H9 (cell line): ENCODE results near the gene FOXG1. TPM values are rescaled to one million over a fixed set of nuclear protein-coding genes. Genes with fewer than 3 reads are reported as not detected.

Experiments
- DNase-seq: peaks from one replicate; pipeline ENCODE4 v3.0.0-alpha.2; 2017
- H2AFZ ChIP-seq: one replicate; pipeline ENCODE4 v1.6.1; 2013; ENCODE audit warnings: mild to moderate bottlenecking, low read length, control low read depth, moderate library complexity
- H2AK5ac ChIP-seq: 2 replicates; pipeline ENCODE4 v1.6.1; 2013; ENCODE audit warnings: low read length, control low read depth, mixed read lengths; ENCODE audit not compliant: insufficient read length
- H2BK120ac ChIP-seq: one replicate; pipeline ENCODE4 v1.6.1; 2013; ENCODE audit warnings: low read depth, mild to moderate bottlenecking, low read length, control low read depth, inconsistent platforms; ENCODE audit not compliant: poor library complexity, severe bottlenecking
- H2BK12ac ChIP-seq: 2 replicates; pipeline ENCODE4 v1.6.1; 2013; ENCODE audit warnings: low read length, control low read depth, mixed read lengths, low read depth; ENCODE audit not compliant: insufficient read length
- H2BK15ac ChIP-seq: 2 replicates; pipeline ENCODE4 v1.6.1; 2013; ENCODE audit warnings: low read depth, low read length, control low read depth
- H2BK20ac ChIP-seq: one replicate; pipeline ENCODE4 v1.6.1; 2013; ENCODE audit warnings: low read depth, mild to moderate bottlenecking, low read length, control low read depth, inconsistent platforms; ENCODE audit not compliant: poor library complexity, severe bottlenecking
- H2BK5ac ChIP-seq: 2 replicates; pipeline ENCODE4 v1.6.1; 2013; ENCODE audit warnings: low read length, control low read depth, mixed read lengths; ENCODE audit not compliant: insufficient read length
- H3K14ac ChIP-seq: 2 replicates; pipeline ENCODE4 v1.6.1; 2013; ENCODE audit warnings: low read length, control low read depth; ENCODE audit not compliant: insufficient read depth
- H3K18ac ChIP-seq: 2 replicates; pipeline ENCODE4 v1.6.1; 2013; ENCODE audit warnings: low read depth, mild to moderate bottlenecking, mixed read lengths, low read length, control low read depth; ENCODE audit not compliant: insufficient read length
- H3K23ac ChIP-seq: 2 replicates; pipeline ENCODE4 v1.6.1; 2013; ENCODE audit warnings: low read length, control low read depth, mixed read lengths, low read depth; ENCODE audit not compliant: insufficient read length
- H3K23me2 ChIP-seq: 2 replicates; pipeline ENCODE4 v1.6.1; 2013; ENCODE audit warnings: low read depth, mild to moderate bottlenecking, mixed read lengths, low read length, control low read depth; ENCODE audit not compliant: insufficient read length, poor library complexity, severe bottlenecking
- H3K27ac ChIP-seq: 2 replicates; pipeline ENCODE4 v1.5.1; 2013; ENCODE audit warnings: low read length, control low read depth, mixed read lengths, low read depth; ENCODE audit not compliant: insufficient read length
- H3K27me3 ChIP-seq: 2 replicates; pipeline ENCODE4 v1.6.1; 2013; ENCODE audit warnings: low read length, control low read depth, inconsistent platforms; ENCODE audit not compliant: insufficient read depth
- H3K4ac ChIP-seq: 2 replicates; pipeline ENCODE4 v1.6.1; 2013; ENCODE audit warnings: low read depth, mild to moderate bottlenecking, control low read depth, inconsistent platforms, low read length, moderate library complexity
- H3K4me1 ChIP-seq: 2 replicates; pipeline ENCODE4 v1.6.1; 2013; ENCODE audit warnings: low read length, control low read depth, inconsistent platforms; ENCODE audit not compliant: insufficient read depth
- H3K4me2 ChIP-seq: 2 replicates; pipeline ENCODE4 v1.6.1; 2013; ENCODE audit warnings: low read length, control low read depth, mixed read lengths; ENCODE audit not compliant: insufficient read length, insufficient read depth
- H3K56ac ChIP-seq: 2 replicates; pipeline ENCODE4 v1.6.1; 2013; ENCODE audit warnings: low read depth, mild to moderate bottlenecking, mixed read lengths, low read length, control low read depth; ENCODE audit not compliant: insufficient read length
- H3K79me1 ChIP-seq: 2 replicates; pipeline ENCODE4 v1.6.1; 2013; ENCODE audit warnings: low read depth, mild to moderate bottlenecking, moderate library complexity, low read length, control low read depth, inconsistent platforms; ENCODE audit not compliant: insufficient read depth, poor library complexity, severe bottlenecking
- H3K79me2 ChIP-seq: 2 replicates; pipeline ENCODE4 v1.6.1; 2013; ENCODE audit warnings: low read length, control low read depth, inconsistent platforms; ENCODE audit not compliant: insufficient read depth
- H3K9ac ChIP-seq: 2 replicates; pipeline ENCODE4 v1.6.1; 2013; ENCODE audit warnings: low read length, control low read depth, mixed read lengths; ENCODE audit not compliant: insufficient read length; ENCODE audit errors: extremely low read depth
- H3K9me3 ChIP-seq: one replicate; pipeline ENCODE4 v1.6.1; 2013; ENCODE audit warnings: low read depth, low read length, inconsistent platforms; ENCODE audit not compliant: control insufficient read depth
- H3T11ph ChIP-seq: one replicate; pipeline ENCODE4 v1.6.1; 2013; ENCODE audit warnings: mild to moderate bottlenecking, low read length, control low read depth, inconsistent platforms
- H4K20me1 ChIP-seq: one replicate; pipeline ENCODE4 v1.6.1; 2013; ENCODE audit not compliant: control insufficient read depth, insufficient read length, insufficient read depth
- H4K5ac ChIP-seq: 2 replicates; pipeline ENCODE4 v1.6.1; 2013; ENCODE audit warnings: low read depth, mild to moderate bottlenecking, mixed read lengths, low read length, control low read depth; ENCODE audit not compliant: insufficient read length
- H4K8ac ChIP-seq: replicated peaks from 2 replicates; pipeline ENCODE4 v1.6.1; 2013; ENCODE audit warnings: low read length, control low read depth, mixed read lengths, low read depth; ENCODE audit not compliant: insufficient read length
- H4K91ac ChIP-seq: 2 replicates; pipeline ENCODE4 v1.6.1; 2013; ENCODE audit warnings: low read depth, mild to moderate bottlenecking, moderate library complexity, mixed read lengths, low read length, control low read depth; ENCODE audit not compliant: insufficient read length
- H3K27ac Mint-ChIP-seq, 3 experiments: 2 replicates in 2 of 3; 3 replicates in 1 of 3; pipeline ENCODE4 v1.8.0; 2020 to 2021; ENCODE audit warnings: mixed read lengths in 3 of 3, mild to moderate bottlenecking in 1 of 3, moderate library complexity in 1 of 3
- H3K27me3 Mint-ChIP-seq: 2 replicates; pipeline ENCODE4 v1.8.0; 2021; ENCODE audit warnings: low read depth, mild to moderate bottlenecking, moderate library complexity, mixed read lengths
- H3K36me3 Mint-ChIP-seq, 3 experiments: 2 replicates in 2 of 3; 3 replicates in 1 of 3; pipeline ENCODE4 v1.8.0; 2020 to 2021; ENCODE audit warnings: low read depth in 3 of 3, mixed read lengths in 3 of 3; ENCODE audit not compliant: insufficient read depth in 1 of 3
- H3K4me1 Mint-ChIP-seq, 2 experiments: 2 replicates each; pipeline ENCODE4 v1.8.0; 2020; ENCODE audit warnings: mixed read lengths in 2 of 2
- H3K4me3 Mint-ChIP-seq, 2 experiments: 2 replicates in 1 of 2; 3 replicates in 1 of 2; pipeline ENCODE4 v1.8.0; 2020 to 2021; ENCODE audit warnings: mild to moderate bottlenecking in 2 of 2, mixed read lengths in 2 of 2, moderate library complexity in 1 of 2
- H3K9me3 Mint-ChIP-seq, 2 experiments: 2 replicates in 1 of 2; 3 replicates in 1 of 2; pipeline ENCODE4 v1.8.0; 2020; ENCODE audit warnings: mild to moderate bottlenecking in 2 of 2, mixed read lengths in 2 of 2, moderate library complexity in 1 of 2
- WGBS: extraction: QIAGEN DNeasy Blood & Tissue Kit; methylation state at CpG from one replicate; pipeline ENCODE4 v1.1.7; 2013; ENCODE audit warnings: missing lambda C conversion rate, low lambda C conversion rate, mixed read lengths; ENCODE audit not compliant: insufficient read length; ENCODE audit errors: extremely low coverage; 5-methylcytosine and 5-hydroxymethylcytosine counted together
- total RNA-seq: library from RNA; stranded (reverse); gene quantifications from 2 replicates; pipeline ENCODE4 v1.2.1, GENCODE V29; 2021
- TF ChIP-seq, protein P1 (sequence below): fragments of 200-600 bp; sonication (generic); conservative IDR thresholded peaks from 3 replicates; pipeline ENCODE4 v1.8.0; 2021; ENCODE audit warnings: antibody characterized with exemption, mild to moderate bottlenecking

The FOXG1 gene
- total RNA-seq, 1 experiment from 2014 or later: 0.11 TPM

GRCh38 chr14:28783664-28784063 is 17.1 kb downstream of the FOXG1 start:
- H3T11ph ChIP-seq: no peak overlapping the region
- H3K9me3 ChIP-seq: no peaks in the 10 kb centered on the region
- peak overlapping the region; percentile 67 for H3K4me2 ChIP-seq
- no peak overlapping the region for H3K14ac ChIP-seq
- no peak overlapping the region for H2BK20ac ChIP-seq
- TF ChIP-seq, protein P1, sequence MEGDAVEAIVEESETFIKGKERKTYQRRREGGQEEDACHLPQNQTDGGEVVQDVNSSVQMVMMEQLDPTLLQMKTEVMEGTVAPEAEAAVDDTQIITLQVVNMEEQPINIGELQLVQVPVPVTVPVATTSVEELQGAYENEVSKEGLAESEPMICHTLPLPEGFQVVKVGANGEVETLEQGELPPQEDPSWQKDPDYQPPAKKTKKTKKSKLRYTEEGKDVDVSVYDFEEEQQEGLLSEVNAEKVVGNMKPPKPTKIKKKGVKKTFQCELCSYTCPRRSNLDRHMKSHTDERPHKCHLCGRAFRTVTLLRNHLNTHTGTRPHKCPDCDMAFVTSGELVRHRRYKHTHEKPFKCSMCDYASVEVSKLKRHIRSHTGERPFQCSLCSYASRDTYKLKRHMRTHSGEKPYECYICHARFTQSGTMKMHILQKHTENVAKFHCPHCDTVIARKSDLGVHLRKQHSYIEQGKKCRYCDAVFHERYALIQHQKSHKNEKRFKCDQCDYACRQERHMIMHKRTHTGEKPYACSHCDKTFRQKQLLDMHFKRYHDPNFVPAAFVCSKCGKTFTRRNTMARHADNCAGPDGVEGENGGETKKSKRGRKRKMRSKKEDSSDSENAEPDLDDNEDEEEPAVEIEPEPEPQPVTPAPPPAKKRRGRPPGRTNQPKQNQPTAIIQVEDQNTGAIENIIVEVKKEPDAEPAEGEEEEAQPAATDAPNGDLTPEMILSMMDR: no peak
- H3K23ac ChIP-seq: no peak overlapping the region
- no peaks in the 10 kb centered on the region for H3K79me2 ChIP-seq
- peaks cover 11% of the 10 kb centered on the region; the same call in 1 of the 2 replicates for H3K27me3 ChIP-seq
- peaks cover 10% of the 10 kb centered on the region for H3K23me2 ChIP-seq
- H3K56ac ChIP-seq: no peak overlapping the region
- no peak overlapping the region for H2AFZ ChIP-seq
- peaks cover 6% of the 10 kb centered on the region; the same call in 1 of the 2 replicates for H3K4me1 ChIP-seq
- DNase-seq: no peak
- no peak overlapping the region for H2BK12ac ChIP-seq
- Mint-ChIP-seq H3K36me3 (peaks cover 0 to 6% (median 0%) of the 10 kb centered on the region in 3 experiments; a peak in 3 of 7 replicates), H3K9me3 (no peaks in the 10 kb centered on the region; a peak in 2 of 5 replicates), H3K4me1 (peaks cover 15 to 37% of the 10 kb centered on the region in 2 experiments), H3K27ac (no peak overlapping the region), H3K27me3 (peaks cover 96% of the 10 kb centered on the region), H3K4me3 (peak overlapping the region in 1 of 2 experiments; percentile 80; a peak in 3 of 5 replicates)
- no peak overlapping the region for H3K18ac ChIP-seq
- no CpG with 5 or more reads among the region's 4 CpGs for WGBS
- no peak overlapping the region for H2BK5ac ChIP-seq
- no peaks in the 10 kb centered on the region for H3K79me1 ChIP-seq
- H4K91ac ChIP-seq: no peak overlapping the region
- no peak overlapping the region for H2BK120ac ChIP-seq
- no peak overlapping the region for H2AK5ac ChIP-seq
- no peak overlapping the region for H2BK15ac ChIP-seq
- H4K5ac ChIP-seq: no peak overlapping the region
- no peak overlapping the region for H3K27ac ChIP-seq
- H3K4ac ChIP-seq: no peak overlapping the region
- H4K20me1 ChIP-seq: no peaks in the 10 kb centered on the region
- no peak overlapping the region for H3K9ac ChIP-seq
- no peak overlapping the region for H4K8ac ChIP-seq
